GM19468 (cell line): ENCODE results near the gene TPPP.
"Not testable (repeated sequence)": the region's sequence is repeated elsewhere in the genome, so short reads cannot be mapped to it uniquely, and the experiment has no call there.

Source experiments
- ATAC-seq: cut with Tn5 transposase; IDR thresholded peaks from one replicate; pipeline ENCODE4 v1.9.1; 2021; ENCODE audit warnings: mild to moderate bottlenecking, moderate library complexity, moderate number of reproducible peaks; ENCODE audit not compliant: unreplicated experiment; ENCODE audit errors: extremely low read depth

The TPPP gene

DNA sequence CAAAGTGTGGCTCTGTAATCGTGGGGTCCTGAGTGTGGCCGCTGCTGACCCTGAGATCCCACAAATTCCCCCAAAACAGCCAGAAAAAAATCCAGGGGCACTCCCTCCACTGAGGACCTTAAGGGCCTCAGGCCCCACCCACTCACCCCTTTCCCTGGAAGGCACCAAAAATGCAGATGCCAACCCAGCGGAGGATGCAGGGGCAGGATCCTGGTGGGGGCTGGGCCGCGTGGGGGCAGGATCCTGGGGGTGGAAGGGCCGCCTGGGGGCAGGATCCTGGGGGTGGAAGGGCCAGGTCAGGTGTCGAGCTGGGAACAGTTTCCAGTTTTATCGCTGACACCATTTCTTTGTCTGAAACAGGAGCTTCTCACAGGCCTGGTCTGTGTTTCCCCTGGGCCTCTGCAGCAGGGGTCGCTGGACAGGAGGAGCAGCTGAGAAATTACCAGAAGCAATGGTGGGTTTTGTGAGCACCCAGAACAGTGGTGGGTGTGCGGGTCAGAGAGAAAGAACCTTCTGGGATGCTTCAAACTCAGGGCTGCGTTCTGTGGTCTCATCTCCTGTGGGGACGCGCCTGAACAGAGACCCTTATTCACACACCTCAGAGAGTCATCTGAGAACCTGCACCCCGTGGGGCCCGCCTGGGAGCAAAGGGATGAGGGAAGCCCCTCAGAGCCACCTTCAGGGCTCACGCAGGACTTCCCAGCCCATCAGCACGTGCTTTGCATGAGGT is 13.8 kb downstream of the TPPP start:
- not testable (repeated sequence) for ATAC-seq

DNA sequence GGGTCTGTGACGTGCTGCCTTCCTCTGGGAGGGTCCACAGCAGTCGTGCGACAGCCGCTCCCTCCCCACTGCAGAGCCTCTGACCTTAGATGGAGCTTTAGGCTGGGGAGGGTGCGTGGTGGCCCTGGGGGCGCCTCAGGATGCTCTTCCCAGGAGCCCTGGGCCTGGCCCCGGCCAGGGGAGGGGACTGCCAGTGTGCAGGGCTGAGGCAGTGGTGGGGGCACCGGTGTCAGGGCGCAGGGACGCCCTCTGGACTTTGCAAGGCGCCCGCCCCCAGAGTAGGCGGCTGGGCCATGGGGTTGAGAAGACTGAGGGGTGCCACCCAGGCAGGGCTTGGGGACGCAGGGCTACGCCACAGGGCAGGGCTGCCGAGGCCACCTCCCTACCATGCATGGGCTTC is 14.6 kb downstream of the TPPP start:
- not testable (repeated sequence) for ATAC-seq

DNA sequence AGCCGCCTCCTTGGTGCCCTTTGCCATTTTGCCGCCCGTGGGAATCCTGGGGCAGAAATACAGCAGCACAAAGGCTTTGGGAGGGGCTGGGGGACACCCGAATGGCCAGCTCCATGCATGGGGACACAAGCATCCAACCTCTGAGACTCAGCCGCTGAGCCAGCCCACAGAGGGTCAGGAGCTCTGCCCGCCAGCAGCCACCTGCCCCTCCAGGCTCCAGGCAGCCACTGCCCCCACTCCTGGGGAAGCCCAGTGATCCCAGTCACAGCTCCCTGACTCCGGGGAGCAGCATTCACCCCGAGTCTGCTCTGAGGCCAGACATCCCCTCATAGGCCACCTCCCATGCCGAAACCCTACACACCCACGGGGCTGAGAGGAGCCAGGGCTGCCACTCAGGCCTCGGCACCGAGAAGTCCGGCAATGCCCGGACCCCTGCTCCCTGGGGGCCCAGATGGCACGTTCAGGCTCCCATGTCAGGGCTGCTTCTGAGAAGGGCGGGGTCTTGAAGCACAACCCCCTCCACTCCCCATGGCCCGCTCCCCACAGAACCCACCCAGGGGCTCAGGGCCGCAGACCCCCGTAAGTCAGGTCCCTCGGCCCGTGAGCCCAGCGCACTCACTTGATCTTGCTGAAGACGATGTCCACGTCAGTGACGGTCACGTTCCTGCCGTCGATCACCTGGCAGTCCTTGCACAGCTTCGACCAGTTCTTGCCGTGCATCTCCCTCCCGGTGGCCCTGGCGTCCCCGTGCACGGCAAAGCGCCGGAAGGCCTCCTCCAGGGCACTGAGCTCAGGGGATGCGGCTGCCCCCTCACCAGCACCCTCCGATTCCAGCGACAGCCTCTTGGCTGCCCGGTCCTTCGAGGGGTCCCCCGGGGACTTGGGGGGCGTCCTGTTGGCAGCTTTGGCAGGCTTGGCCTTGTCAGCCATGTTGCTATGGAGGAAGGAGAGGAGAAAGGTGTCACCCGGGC is 15.7 kb downstream of the TPPP start:
- ATAC-seq: no peak

DNA sequence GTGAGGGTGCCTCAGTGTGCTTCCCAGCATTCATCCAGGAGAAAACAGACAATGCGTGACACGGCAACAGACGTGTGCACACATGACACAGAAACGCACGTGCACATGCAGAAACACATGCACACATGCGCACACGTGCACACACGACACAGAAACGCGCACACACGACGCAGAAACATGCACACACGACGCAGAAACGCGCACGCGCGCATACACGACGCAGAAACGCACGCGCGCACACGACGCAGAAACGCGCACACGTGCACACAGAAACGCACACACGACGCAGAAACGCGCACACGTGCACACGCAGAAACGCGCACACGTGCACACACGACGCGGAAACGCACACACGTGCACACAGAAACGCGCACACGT is 16.5 kb downstream of the TPPP start:
- ATAC-seq: no peak

DNA sequence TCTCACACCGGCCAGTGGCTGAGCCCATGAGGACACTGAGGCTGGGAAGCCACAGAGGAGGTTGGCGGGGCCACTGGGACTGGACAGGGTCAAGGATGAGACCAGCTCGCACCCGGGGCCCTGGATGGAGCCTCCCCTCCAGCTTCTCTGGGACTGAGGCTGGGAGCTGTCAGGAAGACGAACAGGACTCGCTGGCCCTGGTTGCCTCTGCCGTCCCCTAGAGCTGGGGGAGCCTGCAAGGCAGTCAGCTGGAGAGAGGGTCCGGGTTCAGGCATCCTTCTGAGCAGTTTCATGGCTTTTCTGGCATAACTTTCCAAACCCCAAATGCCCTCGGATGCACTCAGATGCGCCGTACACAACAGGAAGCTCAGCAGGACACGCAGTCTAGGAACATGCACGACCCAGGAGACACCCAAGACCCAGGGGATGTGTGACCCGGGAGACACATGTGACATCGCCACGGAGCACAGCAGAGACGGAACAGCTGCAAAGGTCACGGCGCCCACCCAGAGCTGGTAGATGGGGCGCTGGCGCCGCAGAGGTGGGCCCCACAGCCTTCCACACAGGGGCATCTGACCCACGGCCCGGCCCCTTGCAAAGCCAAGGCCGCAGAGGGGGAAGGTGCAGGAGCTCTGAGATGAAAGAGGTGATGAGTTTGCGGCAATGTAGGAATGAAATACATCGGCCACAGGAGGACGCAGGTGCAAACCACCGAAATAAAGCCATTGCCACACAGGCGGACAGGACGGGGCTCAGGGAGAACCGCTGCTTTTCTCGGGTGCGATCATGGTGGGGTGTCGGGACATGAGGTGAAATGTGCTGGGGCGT is 17.1 kb downstream of the TPPP start:
- ATAC-seq: no peak

DNA sequence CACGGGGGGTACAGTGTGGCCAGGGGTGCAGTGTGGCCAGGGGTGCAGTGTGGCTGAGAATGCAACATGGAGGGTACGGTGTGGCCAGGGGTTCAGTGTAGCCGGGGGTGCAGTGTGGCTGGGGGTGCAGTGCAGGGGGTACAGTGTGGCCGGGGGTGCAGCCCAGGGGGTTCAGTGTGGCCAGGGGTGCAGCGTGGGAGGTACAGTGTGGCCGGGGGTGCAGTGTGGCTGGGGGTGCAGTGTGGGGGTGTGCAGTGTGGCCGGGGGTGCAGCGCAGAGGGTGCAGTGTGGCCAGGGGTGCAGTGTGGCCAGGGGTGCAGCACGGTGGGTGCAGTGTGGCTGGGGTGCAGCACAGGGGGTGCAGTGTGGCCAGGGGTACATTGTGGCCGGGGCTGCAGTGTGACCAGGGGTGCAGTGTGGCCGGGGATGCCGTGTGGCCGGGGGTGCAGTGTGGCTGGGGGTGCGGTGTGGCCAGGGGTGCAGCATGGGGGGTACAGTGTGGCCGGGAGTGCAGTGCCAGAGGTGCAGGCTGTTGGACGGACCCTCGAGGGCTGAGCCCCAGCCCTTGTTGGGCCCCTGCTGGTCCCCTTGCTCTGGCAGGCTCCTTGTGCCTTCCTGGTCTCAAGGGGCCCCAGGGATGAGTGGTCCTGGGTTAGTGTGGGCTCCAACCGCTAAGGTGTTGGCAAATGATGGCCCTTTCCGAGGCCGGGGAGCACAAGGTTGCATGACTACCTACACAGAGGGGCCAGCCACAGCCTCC is 17.9 kb downstream of the TPPP start:
- no peak for ATAC-seq

DNA sequence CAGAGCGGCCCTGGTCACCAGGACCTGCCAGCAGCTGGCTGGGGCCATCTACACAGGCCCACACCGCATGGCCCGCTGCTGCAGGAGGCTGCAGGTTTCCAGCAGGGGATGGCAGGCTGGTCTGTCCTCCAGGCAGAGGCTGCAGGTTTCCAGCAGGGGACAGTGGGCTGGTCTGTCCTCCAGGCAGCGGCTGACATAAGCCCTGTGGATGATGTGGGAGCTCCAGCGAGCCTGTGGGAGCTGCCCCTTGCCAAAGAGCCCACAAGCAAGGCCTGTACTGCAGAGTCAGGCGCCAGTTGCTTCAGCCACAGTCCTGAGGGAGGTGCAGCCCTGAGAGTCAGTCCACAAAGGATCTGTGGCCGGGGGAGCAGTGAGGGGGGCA is 18.5 kb downstream of the TPPP start:
- ATAC-seq: no peak

DNA sequence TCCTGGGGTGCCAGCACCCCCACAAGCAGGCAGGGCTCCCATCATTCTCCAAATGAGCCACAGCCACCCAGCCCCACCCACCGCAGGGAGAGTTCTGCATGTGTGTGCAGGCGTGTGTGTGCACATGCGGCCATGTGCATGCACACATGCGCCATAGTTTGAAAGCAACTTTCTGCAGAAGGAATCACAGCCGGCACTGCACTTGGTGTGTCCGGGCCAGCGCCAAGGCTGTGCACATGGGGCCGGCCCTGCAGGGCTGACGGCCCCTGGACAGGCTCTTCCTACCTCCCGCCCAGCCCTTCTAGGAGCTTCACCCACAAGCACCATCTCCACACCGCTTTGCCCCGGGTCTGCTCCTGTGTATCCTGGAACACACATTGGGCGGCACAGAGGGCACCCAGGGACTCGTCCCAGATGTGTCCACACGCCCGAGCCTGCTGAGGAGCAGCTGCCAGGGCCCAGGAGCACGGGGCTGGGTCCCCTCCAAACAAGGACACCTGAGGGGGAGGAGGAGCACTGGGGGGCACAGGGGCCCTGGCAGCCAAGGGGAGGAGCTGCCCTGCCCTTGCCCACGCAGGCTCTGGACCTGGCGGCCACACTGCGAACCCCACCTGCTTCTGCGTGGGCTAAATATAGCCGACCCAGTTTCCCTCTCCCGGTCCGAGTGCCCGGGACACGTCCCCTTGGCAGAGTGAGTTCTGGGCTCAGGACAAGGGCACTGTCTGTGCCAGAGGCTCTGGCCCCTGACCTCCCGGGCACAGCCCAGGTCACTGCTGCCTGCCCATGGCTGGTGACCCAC is 19.1 kb downstream of the TPPP start:
- no peak for ATAC-seq

DNA sequence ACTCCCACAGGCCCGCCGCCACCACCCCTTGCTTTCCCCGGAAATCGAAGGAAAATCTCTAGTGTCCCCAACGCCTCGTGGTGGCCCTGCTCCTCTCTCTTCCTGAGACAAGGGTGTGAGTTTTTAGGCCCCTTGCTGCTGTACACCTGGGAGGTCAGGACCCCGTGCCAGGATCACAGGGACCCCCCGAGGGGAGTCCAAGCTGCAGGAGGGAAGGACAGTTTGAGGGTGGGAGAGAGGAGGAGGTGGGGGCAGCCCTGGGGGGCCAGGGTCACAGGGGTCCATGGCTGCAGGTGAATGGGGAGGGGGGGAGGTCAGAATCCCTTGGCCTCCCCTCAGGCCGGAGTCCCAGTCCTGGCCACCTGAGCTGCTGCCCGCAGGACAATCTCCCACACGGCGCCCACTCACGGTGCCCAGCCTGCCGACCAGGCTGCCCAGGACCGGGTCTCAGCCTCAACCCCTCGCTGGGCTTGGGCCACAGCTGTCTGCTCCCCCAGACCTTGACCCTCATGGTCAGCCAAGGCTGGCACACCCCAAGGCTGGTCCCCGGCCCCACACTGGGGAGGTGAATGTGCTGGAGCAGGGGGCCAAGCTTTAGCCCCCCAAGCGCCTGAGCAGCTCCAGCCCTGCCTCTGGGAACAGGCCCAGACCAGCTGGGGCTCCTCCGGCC is 19.9 kb downstream of the TPPP start:
- ATAC-seq: no peak

DNA sequence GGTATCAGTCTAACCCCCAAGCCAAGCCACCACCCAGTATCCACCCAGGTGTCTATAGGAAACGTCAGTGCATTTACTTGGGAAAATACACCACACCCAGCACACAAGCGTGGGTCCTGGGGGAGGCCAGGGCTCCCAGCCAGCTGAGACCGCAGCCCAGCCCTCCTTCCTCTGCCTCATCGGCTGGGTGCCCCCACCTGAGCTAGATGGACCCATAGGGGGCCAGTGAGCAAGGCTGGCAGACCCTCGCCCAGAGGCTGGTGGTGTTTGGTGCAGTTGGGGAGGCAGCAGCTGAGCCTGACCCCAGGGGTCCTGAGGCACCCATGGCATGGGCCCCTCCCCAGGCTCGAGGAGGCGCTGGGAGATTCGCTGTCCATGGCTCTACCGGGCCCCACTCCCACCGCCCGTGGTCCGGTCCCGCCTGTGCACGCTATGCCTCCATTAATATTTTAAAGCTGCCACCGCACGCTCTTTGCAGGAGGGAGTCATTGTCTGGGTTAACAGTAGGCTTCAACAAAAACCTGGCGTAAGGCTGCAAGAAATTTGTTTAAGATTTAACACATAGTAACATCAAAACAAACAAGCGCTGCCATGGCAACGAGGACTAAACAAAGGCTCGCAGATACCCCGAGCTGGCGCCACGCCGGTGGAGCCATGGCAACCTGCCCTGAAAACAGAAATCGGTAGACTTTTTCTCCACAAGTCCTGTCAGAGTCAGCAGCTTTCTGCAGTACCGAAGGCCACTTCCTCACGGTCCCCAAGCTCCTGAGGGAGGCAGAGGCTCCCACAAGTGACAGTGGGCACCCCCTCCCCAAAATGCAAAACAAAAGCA is 20.6 kb downstream of the TPPP start:
- no peak for ATAC-seq

DNA sequence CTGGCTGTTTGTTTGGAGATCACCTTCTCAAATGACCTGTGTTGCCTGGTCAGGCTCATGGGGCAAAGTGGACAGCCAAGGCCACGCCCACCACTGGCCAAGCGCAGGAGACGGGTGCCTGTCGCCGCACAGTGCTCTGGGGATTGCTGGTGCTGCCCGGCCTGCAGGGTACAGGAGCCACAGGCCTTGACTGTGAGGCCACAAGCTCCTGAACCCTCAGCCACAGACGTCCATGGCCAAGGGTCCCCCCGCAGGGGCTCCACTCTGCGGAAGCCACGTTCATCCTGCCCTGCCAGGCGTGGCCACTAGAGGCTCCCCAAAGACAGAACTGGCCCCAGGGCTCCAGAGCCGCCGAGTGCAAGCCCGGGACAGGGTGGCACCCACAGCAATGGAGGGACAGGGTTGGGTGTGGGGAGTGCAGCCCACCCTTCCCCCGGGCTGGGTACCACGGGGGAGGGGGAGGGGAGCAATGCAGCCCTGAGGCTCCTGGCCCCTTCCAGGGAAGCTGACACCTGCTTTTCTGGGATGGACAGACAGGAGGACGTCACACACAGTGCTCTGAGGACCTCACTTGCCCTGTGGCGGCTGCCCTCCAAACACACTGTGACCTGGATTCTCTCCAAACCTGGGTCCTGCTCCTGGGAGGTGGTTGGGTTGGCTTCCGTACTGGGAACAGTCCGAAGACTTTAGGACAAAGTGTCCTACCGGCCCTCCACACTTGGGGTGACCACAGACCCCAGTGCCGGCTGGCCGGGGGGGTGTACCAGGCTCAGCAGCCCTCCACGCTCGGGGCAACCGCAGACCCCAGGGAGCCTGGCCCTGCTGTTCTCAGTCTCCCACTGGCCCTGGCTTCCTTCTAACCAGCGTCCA is 21.5 kb downstream of the TPPP start:
- peak; percentile 54 for ATAC-seq

DNA sequence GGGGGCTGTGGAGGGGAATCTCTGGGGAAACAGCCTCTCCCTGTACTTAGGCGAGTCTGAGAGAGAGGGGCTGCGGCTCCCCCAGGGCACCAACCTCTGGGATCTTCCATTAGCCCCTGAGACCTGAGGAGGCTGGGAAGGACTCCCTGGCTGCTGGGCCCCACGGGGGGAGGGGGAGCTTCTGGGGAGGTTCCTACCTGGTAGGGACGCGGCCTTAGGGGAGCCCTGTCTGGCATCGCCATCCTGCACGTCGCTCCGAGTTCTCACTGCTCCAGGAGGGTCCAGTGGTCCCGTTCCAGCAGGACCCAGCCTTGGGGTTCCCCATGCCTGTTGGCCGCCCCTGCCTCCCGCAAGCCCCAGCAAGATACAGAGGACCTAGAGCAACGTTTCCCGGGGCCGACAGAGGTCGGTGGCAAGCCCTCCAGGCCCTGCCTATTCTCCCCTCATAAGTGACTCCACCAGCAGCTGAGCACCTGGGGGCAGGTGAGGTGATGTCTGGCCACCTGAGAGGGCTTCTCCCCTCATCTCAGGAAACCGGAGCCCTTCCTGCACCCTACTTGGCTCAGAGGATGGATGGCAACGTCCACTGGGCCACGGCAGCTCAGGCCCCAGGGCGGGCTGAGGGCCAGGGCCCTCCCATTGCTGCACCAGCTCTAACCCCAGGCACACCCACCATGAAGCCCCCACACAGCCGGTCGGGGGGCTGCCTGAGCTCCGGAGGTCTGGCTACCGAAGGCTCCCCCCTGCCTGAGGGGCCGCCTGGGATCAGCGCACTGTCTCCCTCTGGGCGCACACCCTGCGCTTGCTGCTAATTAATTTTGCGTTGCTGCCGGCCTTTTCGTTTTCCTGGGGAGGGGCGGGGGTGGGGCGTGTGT is 22.5 kb downstream of the TPPP start:
- no peak for ATAC-seq

DNA sequence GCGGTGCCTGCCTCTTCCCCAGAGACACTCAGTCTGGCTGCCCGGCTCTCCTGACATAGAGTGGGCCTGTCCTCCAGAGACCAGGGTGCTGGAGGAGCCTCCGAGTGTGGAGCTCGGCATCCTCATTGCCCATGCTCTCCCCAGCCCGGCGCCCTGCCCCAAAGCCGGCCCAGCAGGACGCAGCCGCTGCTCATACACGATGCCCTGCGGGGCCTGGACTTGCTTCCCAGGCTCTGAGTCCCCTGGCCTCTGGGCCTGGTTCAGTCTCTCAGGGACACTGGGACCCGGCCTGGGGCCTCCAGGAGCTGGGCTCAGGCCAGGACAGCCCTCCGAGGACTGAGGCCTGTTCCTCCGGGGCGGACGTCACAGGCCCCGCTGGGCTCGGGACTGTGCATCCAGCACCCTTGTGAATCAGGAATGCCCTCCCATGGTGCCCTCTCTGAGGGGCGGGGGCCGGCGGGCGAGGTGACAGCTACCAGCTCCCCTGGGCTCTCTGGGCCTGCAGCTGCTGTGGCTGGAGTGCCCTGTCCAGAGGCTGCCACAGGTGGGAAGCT is 23.2 kb downstream of the TPPP start:
- no peak for ATAC-seq

DNA sequence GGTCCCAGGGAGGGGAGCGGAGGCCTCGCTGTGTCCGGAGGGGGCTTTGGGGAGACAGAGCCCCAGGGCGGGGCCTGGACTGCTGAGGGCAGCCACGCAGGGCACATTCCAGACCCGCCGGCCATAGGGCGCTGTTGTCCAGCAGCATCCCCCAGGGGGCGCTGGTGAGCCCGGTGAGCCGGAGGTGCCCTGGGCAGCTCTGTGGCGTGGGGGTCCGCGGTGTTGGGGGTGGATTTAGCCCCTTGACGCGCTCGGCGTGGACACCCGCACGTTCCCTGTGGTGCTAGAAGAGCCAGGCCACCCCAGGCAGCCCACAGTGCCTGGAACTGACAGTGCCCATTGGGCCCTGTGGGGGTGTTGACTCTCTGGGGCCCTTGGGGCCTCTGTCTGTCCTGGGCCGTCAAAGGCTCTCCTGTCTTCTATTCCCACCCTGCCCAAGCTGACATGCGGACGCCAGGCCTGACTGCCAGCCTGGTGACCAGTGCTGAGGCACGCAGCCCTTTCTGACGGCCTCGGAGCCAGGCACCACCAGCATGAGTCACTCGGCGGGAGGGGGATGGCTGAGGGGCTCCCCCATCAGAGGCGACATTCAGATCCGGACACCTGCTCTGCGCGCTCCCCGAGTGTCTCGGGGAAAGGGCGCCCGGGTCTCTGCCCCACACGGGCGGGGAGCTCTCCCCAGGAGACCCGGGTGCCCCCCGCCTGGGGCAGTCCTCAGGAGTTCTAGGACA is 23.9 kb downstream of the TPPP start:
- ATAC-seq: no peak
